Transverse colon (tissue), 4 donors: ENCODE measurements around the gene MYCBP2.

Experiments used
- POLR2A ChIP-seq: fragments of 450-650 bp; IDR thresholded peaks from one replicate; pipeline ENCODE4 v1.6.1; 2016; ENCODE audit warnings: antibody characterized with exemption, mild to moderate bottlenecking, moderate library complexity
- POLR2AphosphoS5 ChIP-seq, 3 donors: sonication (generic); formaldehyde crosslinking; IDR thresholded peaks; one replicate each; pipeline ENCODE4 v1.6.1; 2016; ENCODE audit warnings: antibody characterized with exemption in 3 of 3
- TF ChIP-seq, protein P1 (sequence below), 5 experiments: fragments of 200-600 bp in 3 of 5; fragments of 450-650 bp in 2 of 5; sonication (generic) in 3 of 5; IDR thresholded peaks; 1 replicate in 2 of 5; 2 replicates in 3 of 5; pipeline ENCODE4 v1.5.1; 2016 to 2017; ENCODE audit warnings: antibody characterized with exemption in 5 of 5, inconsistent platforms in 3 of 5, mild to moderate bottlenecking in 2 of 5, moderate library complexity in 1 of 5

DNA sequence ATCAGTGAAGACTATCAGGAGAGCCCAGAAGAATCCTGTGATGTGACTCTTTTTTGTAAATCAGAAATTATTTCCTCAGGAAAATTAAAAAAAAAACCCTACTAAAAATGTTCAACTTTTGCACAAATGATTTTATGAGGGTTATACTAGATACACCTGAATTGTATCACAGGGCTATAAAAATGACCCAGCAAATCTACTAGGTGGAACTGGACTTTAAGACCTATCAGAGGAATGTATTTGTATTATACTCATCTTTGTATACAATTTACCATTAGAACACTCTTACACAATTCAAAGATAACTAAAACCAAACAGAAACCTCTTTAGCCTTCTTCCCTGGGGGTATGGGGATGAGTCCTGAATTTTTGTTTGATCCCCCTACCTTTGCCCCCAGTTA is 307.1 kb downstream of the MYCBP2 start:
- TF ChIP-seq POLR2A (no peak), POLR2AphosphoS5 (IDR thresholded peaks at IDR 0.05) (no peak)
- TF ChIP-seq, protein P1, sequence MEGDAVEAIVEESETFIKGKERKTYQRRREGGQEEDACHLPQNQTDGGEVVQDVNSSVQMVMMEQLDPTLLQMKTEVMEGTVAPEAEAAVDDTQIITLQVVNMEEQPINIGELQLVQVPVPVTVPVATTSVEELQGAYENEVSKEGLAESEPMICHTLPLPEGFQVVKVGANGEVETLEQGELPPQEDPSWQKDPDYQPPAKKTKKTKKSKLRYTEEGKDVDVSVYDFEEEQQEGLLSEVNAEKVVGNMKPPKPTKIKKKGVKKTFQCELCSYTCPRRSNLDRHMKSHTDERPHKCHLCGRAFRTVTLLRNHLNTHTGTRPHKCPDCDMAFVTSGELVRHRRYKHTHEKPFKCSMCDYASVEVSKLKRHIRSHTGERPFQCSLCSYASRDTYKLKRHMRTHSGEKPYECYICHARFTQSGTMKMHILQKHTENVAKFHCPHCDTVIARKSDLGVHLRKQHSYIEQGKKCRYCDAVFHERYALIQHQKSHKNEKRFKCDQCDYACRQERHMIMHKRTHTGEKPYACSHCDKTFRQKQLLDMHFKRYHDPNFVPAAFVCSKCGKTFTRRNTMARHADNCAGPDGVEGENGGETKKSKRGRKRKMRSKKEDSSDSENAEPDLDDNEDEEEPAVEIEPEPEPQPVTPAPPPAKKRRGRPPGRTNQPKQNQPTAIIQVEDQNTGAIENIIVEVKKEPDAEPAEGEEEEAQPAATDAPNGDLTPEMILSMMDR (IDR thresholded peaks at IDR 0.05): no peak
